ENCODE results near the gene PRAMEF7. TPM values are rescaled to one million over a fixed set of nuclear protein-coding genes. Genes with fewer than 3 reads are reported as not detected.

The PRAMEF7 gene
- not detected in 2 replicates for polyA plus RNA-seq

GRCh38 chr1:12916310-12916709 lies at the start of gene PRAMEF7:
Gene PRAMEF7 (plus strand): TSS chr1:12916610. CDS start chr1:12917693, 1,083 bp downstream.

GRCh38 chr1:12886101-12886500 lies 30.3 kb upstream of the PRAMEF7 start, which contains the start of gene PRAMEF4:
Gene PRAMEF4 (minus strand): TSS chr1:12886201. CDS start chr1:12883394, 2,807 bp downstream.

GRCh38 chr1:12898170-12898569 lies 18.2 kb upstream of the PRAMEF7 start, which contains the start of gene PRAMEF10:
Gene PRAMEF10 (minus strand): TSS chr1:12898270. CDS start chr1:12895847, 2,423 bp downstream.

GRCh38 chr1:12947480-12947879 lies 31.1 kb downstream of the PRAMEF7 start, which contains the start of gene PRAMEF6:
Gene PRAMEF6 (minus strand): TSS chr1:12947580. CDS start chr1:12942518, 5,062 bp downstream.

Other genes starting within 250 kb of the PRAMEF7 start
- not detected in 2 replicates for gene AADACL3, start 200.5 kb upstream of the PRAMEF7 start, polyA plus RNA-seq
- gene CFAP107, start 170.4 kb upstream of the PRAMEF7 start, polyA plus RNA-seq, result not detected in 2 replicates
- gene PRAMEF12, start 142.9 kb upstream of the PRAMEF7 start, polyA plus RNA-seq, result not detected in 2 replicates
- not detected in 2 replicates for gene PRAMEF1, start 125.2 kb upstream of the PRAMEF7 start, polyA plus RNA-seq
- gene PRAMEF11, start 85.2 kb upstream of the PRAMEF7 start, polyA plus RNA-seq, result not detected in 2 replicates
- gene HNRNPCL1, start 67.9 kb upstream of the PRAMEF7 start, polyA plus RNA-seq, result not detected in 2 replicates
- gene PRAMEF2, start 59.5 kb upstream of the PRAMEF7 start, polyA plus RNA-seq, result not detected in 2 replicates
- not detected in 2 replicates for gene PRAMEF4, start 30.4 kb upstream of the PRAMEF7 start, polyA plus RNA-seq
- not detected in 2 replicates for gene PRAMEF10, start 18.3 kb upstream of the PRAMEF7 start, polyA plus RNA-seq
- not detected in 2 replicates for gene PRAMEF6, start 31.0 kb downstream of the PRAMEF7 start, polyA plus RNA-seq
- not detected in 2 replicates for gene PRAMEF27, start 140.0 kb downstream of the PRAMEF7 start, polyA plus RNA-seq
- not detected in 2 replicates for gene HNRNPCL3, start 144.2 kb downstream of the PRAMEF7 start, polyA plus RNA-seq
- gene PRAMEF25, start 154.2 kb downstream of the PRAMEF7 start, polyA plus RNA-seq, result not detected in 2 replicates
- gene HNRNPCL2, start 200.2 kb downstream of the PRAMEF7 start, polyA plus RNA-seq, result not detected in 2 replicates
- not detected in 2 replicates for gene PRAMEF26, start 239.4 kb downstream of the PRAMEF7 start, polyA plus RNA-seq
- not detected in 2 replicates for gene HNRNPCL4, start 249.0 kb downstream of the PRAMEF7 start, polyA plus RNA-seq

Data from Purkinje cell (primary cell).